GM21360 (cell line): Measurements from ENCODE around the gene PHF21B.

Source experiments
- ATAC-seq: cut with Tn5 transposase; IDR thresholded peaks from one replicate; pipeline ENCODE4 v1.9.1; 2021; ENCODE audit warnings: mild to moderate bottlenecking, moderate library complexity; ENCODE audit not compliant: unreplicated experiment

Gene PHF21B

GRCh38 chr22:44898236-44898635 is 111.6 kb downstream of the PHF21B start:
- no peak for ATAC-seq

DNA sequence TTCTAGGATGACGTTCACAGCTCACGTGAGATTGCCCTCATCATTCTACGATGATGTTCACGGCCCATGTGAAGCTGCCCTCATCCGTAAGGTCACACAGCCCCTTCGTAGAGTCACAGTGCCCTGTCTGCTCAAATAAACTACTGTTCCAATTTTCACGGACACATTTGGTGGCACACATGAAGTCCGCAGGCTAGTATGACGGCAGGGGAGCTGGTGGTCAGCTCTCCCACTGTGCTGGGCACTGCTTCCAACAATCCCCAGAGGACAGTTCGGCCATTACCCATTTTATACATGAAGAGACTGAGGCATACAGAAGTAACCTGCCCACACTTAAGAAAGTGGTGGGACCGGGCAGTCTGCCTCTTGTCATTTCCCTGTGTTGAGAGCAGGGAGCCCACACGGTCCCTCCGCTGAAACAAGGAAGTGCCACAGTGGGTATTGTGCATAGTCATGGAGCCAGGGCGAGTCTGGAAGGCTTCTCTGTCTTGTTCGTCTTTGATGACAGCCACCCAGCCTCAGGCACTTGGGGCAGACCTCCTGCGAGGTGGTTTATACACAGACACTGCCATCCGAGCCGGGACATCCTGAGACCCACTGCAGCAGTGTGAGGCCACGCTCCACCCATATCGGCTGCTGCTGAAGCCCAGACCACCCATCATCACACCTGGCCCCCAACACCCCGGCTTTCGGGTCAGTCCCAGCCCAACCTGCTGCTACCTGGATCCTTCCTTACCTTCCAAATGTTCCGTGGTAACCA is 114.3 kb downstream of the PHF21B start:
- no peak for ATAC-seq

- ATAC-seq: no peak
Observed at GRCh38 chr22:44894782-44895181, 115.0 kb downstream of the PHF21B start.

DNA sequence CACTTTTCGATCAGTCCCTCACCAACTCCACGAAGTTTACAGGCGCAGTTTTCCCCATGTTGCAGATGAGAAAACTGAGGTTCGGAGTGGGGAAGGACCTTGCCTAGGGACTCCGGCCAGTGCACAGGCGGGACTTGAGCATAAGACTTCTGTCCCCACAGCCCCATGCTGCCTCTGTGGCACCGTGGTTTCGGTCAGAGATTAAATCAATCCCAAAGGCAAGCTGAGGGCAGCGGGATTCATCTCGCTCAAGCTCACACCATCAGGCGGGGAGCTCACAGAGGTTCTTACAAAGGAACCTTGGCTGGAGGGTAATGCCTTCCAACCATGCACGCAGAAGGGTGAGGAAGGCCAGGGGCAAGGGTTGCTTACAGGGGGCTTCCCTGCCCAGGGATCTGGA is 115.5 kb downstream of the PHF21B start:
- ATAC-seq: no peak

DNA sequence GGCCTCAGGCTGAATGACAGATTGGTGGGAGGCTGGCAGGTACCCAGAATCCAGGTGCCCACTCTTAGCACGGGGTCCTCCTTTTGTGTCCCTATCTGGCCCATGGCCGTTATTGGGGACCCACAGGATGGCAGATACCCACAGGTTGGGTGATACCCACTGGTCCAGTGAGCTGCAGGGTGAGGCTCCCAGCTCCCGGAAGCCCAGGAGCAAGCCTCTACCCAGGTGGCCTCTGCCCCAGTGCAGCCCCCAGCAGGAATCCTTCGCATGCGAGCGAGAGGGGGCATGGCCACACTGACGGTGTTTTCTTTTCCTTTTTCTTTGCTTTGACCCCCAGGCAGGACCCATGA is 116.1 kb downstream of the PHF21B start:
- ATAC-seq: no peak

- ATAC-seq: no peak
Observed at GRCh38 chr22:44892803-44893730, 116.7 kb downstream of the PHF21B start.

- ATAC-seq: no peak
Observed at GRCh38 chr22:44892243-44892642, 117.6 kb downstream of the PHF21B start.

GRCh38 chr22:44891791-44892190 is 118.0 kb downstream of the PHF21B start:
- ATAC-seq: no peak

DNA sequence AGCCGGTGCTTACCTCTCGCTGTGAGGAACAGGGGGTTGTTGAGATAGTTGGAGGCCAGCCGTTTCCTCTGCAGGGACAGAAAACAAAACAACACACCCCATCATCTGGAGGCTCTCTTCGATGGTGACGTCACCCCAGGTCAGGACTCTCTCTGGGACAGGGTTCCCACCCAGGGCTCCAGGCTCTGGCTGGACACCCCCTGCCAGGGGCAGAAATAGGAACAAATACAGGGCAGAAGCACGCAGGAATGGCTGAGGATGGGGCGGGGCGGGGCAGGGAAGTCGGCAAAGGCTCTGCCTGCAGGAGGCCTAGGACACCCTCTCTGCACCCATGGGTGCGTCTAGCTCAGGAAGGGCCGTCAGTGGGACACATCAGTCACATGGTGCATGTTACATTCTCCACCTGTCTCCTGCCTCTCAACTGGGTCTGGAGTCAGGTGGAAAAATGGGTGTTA is 118.5 kb downstream of the PHF21B start:
- no peak for ATAC-seq

DNA sequence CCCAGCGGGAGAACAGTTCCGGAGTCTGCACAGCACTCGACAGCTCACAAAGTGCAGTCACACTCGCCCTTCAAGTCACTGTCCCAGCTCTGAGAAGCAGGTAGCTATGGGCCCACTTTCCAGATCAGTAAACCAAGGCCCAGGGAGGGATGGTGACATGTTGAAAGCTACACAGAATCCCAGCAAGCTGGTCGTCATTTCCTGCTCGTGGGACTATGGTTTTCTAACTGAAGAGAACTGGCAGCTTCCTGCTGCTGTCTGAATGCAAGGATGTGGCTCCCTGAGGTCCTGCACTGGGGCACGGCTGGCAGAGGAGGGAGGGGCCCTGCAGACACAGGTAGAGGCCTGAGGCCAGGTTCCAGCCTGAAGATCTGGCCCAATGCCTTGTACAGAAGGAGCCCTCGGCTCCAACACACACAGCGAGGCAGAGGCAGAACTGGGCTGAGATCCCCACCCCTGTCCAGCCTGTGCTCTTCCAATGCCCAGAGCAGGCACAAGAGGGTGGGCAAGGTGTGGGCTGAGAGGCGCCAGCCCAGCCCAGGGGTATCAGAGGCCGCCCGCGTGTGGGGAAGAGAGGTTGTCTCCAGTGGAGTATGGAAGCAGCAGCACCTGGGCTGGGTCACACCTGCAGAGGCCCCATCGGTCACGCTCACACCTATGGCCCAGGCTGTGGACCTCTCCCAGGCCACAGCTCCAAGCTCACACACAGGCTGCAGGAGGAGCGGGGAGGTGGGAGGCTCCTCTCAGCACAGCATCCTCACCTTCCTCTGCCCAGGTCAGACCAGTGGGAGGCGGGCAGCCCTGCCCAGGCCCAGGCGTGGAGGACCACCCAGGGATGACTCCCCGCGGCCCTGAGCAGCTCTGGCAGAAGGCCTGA is 119.2 kb downstream of the PHF21B start:
- ATAC-seq: no peak

GRCh38 chr22:44889255-44889878 is 120.4 kb downstream of the PHF21B start:
- no peak for ATAC-seq

DNA sequence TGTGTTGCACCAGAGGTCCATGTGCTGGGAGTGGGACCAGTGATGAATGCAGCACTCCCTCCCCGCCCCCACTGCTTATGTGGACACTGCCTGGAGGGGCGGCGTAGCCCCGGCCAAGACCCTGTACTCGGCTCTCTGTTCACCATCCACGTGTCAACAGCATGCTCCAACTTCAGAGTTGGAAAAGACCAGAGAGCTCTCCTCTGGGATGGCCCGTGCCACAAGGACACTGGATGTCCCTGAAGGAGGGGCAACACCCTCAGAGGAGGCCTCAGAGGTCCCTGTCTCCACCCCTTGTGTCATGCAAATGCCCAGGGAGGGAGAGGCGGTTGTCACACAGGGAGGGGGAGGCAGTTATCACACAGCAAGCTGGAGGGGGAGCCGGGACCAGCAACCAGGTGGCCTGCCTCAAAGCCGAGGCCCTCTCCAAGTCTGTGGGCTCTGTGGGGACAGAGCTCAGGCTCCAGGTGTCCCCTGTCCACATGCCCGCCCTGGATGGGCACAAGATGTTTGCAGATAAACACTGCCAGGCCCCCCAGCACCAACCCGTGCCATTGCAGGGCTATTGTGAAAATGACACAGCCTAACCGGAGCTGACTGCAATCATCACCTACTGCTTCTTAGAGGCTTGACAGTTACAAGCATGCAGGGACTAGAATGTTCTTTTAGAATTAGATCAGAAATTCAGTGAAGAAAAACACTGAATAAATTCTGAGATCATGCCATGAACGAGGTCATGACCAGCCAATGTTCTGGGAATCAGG is 121.1 kb downstream of the PHF21B start:
- no peak for ATAC-seq

GRCh38 chr22:44887941-44888366 is 121.9 kb downstream of the PHF21B start:
- ATAC-seq: no peak

GRCh38 chr22:44885806-44886360 is 123.9 kb downstream of the PHF21B start:
- ATAC-seq: no peak

DNA sequence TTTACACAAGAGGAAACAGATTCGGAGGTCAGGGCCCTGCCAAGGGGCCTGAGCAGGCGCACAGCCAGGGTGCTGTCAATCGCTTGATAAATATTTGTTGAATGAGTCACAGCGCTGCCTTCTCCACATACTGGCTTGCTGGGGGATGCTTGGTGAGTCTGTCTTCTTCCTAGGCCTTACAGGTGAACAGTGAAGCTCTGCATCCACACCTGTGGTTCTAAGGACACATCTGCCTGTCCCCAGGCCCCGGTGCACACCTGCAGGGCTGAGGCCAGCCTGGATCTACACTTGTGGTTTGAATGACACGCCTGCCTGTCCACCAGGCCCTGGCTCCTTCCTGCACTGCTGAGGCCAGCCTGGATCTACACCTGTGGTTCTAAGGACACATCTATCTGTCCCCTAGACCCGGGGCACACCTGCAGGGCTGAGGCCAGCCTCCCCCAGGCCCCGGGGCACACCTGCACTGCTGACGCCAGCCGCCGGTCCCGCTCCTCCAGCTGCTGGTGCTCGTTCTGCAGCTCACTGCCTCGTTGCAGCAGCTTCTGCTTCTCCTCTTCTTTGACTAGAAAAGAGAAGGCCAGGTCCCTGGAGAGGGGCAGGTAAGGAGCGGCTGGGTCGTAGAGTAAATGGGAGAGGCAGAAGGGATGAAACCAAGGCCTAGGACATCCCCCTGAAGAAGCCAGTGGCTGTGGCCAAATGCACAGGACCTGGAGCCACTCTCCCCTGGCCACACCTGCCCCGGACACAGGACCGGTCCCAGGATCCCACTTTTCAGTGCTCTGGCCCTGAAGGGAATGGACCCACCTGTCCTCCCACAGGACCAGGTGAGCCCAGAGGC is 124.6 kb downstream of the PHF21B start:
- ATAC-seq: no peak

DNA sequence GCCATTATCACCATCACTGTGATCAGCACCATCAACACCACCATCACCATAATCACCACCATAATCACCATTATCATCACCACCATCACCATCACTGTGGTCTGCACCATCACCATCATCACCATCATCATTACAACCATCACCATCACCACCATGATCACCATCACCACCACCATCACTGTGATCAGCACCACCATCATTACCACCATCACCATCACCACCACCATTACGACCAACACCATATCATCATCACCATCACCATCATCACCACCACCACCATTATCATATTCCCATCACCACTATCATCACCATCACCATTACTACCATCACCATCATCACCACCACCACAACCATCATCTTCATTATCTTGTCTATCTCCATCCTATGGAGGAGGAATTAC is 125.2 kb downstream of the PHF21B start:
- no peak for ATAC-seq

DNA sequence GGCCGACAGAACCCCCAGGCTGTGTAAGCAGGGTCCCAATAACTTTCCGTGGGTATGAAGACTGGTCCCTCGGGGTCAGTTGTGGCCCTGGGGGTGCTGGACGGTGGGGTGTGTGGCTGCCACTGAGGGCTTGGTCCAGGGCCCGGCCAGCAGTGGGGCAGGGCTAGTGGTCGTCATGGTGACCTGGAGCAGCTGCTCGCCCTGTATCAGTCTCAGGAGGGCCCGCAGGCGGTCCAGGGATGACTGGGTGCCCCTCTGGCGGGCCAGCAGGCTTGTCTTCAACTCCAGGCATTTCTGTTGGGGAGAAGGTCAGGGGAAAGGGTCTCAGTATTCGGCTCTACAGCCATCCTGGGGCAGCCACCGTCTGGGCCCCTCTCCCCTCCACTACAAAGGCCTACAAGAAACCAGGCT is 126.8 kb downstream of the PHF21B start:
- ATAC-seq: no peak

- ATAC-seq: no peak
Observed at GRCh38 chr22:44882226-44882905, 127.4 kb downstream of the PHF21B start.
